GM12873 (cell line): ENCODE results near the gene NRGN.

Experiments used
- TF ChIP-seq, protein P1 (sequence below): IDR thresholded peaks from 2 replicates; pipeline ENCODE4 v1.5.1; 2012; ENCODE audit warnings: low read depth, mild to moderate bottlenecking, moderate library complexity, low read length, control low read depth; ENCODE audit not compliant: insufficient read depth; ENCODE audit errors: missing control alignments

The NRGN gene

DNA sequence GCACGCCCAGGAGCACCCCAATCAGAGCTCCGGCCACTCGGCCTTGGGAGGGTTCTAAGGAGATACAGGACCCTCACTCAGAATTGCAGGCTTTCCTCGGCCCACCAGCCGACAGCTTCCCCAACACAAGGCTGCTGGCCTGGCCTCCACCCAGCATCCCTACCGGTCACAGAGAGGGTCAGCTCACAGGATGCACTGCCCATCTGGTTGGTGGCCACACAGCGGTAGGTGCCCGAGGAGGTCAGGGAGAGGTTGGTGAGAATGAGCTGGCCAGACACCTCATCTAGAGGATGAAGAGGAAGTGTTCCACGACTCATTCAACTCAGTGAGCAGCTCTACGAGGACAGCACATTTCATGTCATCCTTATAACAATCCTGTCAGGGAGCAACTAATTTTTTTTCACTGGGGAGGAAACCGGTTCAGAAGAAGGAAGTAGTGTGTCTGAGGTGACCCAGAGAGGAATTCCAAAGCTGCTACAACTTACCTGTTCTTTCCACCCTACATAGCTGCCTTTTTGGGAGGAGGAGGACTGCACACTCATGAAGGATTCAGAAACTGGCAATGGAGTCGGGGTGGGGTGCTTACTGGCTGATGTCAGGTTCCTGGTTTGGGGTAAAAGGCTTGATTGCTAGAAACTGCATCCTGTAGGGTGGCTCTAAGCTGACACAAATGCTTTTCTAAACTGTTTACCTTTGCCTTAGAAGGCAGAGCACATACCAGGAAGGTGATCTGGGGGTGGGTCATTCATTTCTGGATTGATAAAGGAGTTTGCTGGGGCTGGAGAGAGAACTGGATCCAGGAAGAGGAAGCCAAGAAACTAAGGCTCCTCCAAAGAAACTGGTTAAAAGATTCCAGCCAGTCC lies 9.0 kb downstream of the NRGN start:
- TF ChIP-seq, protein P1, sequence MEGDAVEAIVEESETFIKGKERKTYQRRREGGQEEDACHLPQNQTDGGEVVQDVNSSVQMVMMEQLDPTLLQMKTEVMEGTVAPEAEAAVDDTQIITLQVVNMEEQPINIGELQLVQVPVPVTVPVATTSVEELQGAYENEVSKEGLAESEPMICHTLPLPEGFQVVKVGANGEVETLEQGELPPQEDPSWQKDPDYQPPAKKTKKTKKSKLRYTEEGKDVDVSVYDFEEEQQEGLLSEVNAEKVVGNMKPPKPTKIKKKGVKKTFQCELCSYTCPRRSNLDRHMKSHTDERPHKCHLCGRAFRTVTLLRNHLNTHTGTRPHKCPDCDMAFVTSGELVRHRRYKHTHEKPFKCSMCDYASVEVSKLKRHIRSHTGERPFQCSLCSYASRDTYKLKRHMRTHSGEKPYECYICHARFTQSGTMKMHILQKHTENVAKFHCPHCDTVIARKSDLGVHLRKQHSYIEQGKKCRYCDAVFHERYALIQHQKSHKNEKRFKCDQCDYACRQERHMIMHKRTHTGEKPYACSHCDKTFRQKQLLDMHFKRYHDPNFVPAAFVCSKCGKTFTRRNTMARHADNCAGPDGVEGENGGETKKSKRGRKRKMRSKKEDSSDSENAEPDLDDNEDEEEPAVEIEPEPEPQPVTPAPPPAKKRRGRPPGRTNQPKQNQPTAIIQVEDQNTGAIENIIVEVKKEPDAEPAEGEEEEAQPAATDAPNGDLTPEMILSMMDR: no peak

DNA sequence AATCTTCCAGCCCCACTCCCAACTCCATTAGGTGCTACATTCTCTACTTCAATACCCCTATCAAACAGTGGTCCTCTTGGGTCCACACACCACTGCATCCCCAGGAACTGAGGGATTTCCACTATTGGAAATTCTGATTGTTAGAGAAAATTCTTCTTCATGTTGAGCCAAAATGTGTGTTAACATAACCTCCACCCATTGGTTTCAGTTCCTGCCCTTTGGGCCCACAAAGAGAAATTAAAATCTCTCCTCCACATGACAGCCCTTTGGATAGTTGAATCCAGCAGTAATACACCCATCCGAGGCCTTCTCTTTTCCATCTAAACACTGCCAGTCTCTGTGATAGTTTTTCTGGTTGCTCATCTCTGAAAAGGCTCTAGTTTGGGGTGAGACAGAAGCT lies 10.2 kb downstream of the NRGN start:
- TF ChIP-seq, protein P1: no peak

DNA sequence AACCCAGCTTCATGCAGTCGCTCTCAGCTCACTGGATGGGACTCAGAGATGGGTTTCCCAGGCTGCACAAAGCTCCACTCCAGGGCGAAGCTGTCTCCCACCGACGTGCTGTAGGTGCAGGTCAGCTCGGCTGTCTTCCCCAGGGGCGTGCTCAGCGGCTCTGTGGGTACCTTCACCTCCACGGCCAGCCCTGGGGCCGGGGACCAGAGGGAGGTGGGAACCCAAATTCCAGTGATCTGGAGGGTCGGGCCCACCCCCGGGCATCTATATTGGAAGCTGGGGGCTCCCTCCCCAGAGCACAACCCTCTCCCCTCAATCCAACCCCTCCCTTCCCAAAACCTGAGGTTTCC lies 11.6 kb downstream of the NRGN start:
- TF ChIP-seq, protein P1: no peak

DNA sequence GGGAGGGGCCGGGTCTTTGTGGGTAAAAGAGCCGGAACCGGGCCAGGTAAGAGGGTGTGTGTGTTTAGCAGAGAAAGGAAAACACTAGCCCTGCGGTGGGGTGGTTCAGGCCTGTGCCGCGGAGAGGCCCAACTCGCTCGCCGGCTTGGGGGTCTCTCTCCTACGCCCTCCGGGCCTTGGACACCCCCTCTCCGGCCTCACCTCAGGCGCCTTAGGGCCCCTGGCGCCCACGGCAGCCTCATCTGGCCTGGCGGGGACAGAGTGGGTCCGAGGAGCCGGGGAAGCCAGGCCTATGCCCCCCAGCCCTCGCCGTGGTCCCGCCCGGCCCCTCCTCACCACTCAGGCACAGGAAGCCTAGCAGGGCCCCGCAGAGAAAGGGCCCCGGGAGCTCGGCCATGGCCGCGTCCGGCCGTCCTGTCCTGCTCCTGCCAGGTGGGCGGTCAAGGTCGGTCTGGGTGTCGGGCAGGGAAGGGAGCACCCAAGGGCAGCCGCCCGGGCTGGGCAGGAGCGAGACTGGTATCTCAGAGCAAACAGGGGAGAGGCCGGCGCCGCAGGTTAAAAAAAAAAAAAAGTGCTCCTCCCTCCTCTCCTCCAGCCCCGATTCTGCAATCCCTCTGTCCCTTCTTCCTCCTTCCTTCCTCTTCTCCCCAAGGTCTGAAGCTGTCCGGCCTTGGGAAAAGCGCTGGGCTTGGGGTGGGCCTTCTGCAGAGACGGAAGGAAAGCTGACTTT lies 12.2 kb downstream of the NRGN start, which contains the start of gene VSIG2:
TSS of gene VSIG2 (minus strand) at position 515 of the 730 bp plus-strand sequence. CDS start at position 397, 118 bp downstream.
- TF ChIP-seq, protein P1: no peak

DNA sequence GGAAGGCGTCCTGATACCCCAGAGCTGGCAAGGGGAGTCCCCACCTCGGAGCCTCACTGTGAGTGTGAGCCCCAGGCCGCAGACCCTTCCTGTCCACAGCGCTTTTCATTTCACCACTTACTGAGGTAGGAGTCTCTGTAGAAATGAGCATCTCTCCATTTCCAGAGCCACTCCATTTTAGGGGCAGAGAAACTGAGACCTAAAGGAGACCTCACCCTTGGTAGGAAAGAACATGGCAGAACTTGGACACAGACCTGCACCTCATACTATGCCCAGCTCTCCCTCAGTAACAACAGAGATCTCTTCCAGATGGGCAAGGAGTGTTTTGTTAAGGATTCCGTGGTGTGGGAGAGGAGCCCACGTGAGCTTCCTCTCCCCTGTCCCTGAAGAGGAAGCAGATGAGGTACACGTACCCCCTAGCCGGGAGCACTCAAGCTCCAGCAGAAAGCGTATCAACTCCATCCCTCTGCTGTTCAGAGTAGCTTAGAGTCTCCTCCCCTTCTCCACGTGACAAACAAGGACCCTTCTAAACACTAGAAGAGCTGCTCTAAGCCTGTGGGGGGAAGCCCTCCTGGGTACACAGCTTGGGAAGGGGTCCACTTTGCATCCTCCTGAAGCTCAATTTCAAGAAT lies 12.8 kb downstream of the NRGN start:
- TF ChIP-seq, protein P1: no peak

DNA sequence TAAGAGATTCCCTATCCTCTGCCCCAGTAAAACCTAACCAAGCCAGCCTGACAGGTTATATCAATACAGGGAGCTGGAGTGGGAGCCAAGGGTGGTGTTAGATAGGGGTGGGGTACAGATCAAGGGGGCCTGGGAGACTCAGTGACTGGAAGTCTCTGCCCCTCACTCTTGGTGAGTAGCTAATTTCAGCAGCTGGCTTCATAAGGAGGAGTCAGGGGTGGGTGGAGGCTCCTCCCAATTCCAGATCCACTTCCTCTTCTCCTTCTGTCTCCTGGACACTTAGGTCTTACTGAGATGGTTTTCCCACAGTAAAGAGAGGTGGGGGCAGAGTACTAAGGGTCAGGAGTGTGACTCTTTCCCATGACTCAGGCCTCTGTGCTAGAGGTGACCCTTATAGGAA lies 13.5 kb downstream of the NRGN start:
- TF ChIP-seq, protein P1: no peak

DNA sequence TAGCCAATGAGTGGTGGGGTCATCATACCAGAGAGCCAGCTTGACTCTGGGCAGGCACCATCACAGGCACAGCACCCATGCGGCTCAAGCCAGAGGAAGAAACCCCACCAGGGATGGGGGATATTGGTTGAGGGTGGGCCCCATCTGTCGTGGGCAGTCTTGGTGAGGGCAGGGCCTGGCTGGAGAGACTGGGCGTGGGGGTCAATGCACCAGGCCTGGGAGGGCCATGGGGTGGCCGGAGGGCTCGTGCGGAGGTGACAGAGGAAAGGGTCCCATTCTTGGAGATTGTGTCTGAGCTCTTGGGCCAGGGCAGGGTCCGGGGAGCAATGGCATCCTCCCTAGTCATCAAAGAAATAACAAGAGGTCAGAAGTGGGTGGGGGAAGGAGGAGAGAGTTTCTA lies 13.9 kb downstream of the NRGN start:
- TF ChIP-seq, protein P1: no peak
